NK-92 (cell line): ENCODE measurements around the gene TNFRSF6B.
"Not testable (repeated sequence)": the region's sequence is repeated elsewhere in the genome, so short reads cannot be mapped to it uniquely, and the experiment has no call there.

Experiments
- DNase-seq: peaks from one replicate; lab custom pipeline; 2025; ENCODE audit not compliant: unreplicated experiment; lab: John Stamatoyannopoulos, UW

The TNFRSF6B gene, protein sequence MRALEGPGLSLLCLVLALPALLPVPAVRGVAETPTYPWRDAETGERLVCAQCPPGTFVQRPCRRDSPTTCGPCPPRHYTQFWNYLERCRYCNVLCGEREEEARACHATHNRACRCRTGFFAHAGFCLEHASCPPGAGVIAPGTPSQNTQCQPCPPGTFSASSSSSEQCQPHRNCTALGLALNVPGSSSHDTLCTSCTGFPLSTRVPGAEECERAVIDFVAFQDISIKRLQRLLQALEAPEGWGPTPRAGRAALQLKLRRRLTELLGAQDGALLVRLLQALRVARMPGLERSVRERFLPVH

DNA sequence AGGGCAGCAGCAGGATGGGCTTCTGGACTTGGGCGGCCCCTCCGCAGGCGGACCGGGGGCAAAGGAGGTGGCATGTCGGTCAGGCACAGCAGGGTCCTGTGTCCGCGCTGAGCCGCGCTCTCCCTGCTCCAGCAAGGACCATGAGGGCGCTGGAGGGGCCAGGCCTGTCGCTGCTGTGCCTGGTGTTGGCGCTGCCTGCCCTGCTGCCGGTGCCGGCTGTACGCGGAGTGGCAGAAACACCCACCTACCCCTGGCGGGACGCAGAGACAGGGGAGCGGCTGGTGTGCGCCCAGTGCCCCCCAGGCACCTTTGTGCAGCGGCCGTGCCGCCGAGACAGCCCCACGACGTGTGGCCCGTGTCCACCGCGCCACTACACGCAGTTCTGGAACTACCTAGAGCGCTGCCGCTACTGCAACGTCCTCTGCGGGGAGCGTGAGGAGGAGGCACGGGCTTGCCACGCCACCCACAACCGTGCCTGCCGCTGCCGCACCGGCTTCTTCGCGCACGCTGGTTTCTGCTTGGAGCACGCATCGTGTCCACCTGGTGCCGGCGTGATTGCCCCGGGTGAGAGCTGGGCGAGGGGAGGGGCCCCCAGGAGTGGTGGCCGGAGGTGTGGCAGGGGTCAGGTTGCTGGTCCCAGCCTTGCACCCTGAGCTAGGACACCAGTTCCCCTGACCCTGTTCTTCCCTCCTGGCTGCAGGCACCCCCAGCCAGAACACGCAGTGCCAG, at the start of gene TNFRSF6B:
Gene TNFRSF6B, plus strand, starts transcription at position 25 of the 729 bp plus-strand sequence. Its CDS starts 116 bp downstream, at position 141.
- DNase-seq, result no peak

DNA sequence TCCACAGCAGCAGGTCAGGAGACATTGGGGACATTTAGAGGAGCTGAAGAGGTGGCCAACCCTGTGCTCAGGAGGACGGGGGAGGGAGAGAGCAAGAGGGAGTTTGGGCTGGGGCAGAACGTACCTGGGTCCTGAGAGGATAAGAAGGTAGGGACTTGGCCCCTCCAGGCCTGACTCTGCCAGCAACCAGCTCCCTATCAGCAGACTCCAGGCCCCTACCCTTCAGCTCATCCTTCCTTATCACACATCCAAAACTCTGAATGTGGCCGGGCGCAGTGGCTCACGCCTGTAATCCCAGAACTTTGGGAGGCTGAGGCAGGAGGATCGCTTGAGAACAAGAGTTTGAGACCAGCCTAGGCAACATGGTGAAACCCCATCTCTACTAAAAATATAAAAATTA, 48.3 kb upstream of the TNFRSF6B start:
- no peak for DNase-seq

DNA sequence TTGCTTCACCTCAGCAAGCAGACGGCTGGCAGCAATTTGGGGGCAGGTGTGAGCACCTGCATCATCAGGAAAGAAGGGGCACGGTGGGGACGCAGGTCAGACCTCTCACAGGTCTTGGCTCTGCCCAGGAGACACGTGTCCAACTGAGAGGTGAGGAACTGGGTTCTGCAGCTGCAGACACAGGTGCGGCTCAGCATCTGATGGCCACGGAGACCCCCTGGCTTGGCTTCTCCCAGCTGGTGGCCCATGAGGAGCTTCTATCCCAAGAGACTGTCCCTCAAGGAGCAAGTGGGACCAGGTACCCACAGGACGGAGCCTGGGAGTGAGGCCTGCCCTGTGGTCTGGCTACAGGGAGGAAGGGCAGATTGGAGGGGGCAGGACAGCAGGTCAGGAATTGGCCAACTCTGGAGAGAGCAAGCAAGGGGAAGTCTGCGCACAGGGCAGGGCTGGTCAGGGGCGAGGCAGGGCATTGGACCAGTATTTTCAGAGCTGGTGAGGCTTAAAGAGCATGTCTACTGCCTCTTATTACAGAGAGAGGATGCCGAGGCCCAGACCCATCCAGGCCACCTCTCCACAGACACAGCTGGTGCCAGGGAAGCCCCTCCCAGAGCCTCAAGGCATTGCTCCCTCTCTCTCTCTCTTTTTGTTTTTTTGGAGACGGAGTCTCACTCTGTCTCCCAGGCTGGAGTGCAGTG, 47.4 kb upstream of the TNFRSF6B start:
- DNase-seq, result no peak

DNA sequence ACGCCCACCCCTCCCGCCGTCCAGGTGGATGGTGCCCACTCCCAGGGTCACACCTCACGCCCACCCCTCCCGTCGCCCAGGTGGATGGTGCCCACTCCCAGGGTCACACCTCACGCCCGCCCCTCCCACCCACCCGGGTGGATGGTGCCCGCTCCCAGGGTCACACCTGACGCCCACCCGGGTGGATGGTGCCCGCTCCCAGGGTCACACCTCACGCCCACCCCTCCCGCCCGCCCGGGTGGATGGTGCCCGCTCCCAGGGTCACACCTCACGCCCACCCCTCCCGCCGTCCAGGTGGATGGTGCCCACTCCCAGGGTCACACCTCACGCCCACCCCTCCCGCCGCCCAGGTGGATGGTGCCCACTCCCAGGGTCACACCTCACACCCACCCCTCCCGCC, 46.0 kb upstream of the TNFRSF6B start:
- not testable (repeated sequence) for DNase-seq

DNA sequence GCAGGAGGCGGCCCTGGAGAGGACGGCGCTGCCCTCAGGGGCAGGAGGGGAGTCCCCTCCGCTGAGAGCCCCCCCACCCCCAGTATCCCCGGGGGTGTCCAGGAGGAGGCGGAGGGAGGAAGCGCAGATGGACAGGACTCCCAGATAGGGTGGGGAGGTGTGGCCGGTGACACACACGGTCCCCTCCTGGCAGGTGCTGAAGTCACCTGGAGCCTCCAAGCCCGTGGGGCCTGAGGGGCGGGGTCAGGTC, 44.6 kb upstream of the TNFRSF6B start:
- no peak for DNase-seq

DNA sequence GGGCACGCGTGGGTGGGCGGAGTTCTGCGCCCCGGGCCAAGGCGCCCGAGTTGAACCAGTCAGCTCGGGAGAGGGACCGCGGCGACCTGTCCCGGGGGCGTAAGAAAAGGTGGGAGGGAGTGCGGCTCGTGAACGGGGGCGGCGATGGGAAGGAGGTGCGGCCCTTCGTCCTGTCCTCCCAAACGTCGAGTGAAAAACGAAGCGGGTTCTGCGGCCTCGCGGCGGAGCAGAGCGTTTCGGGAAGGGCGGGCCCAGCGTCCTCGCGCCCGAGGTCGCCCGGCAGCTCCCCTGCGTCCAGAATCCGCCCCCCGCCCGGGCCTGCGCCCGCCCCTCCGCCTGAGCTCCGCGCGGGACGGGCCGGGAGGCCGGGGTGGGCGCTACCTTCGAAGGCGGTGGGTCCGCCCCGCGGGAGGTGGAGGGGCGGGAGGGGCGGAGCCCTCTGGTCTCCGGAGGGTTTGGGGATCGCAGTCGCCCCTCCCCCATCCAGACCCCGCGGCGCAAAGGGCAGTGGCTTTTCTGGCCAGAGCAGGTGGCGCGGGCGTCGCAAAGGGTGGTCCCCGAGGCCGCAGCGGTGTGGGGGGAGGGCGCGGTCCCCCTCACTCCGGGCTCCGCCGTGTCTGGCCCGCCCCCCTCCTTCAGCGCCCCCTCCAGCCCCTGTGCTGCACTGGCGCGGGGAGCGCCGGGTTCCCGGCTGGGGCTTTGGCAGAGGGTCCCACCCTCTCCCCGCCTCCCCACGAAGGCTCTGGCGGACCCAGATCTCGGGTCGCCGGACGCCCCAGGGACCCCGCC, 44.1 kb upstream of the TNFRSF6B start:
- no peak for DNase-seq

DNA sequence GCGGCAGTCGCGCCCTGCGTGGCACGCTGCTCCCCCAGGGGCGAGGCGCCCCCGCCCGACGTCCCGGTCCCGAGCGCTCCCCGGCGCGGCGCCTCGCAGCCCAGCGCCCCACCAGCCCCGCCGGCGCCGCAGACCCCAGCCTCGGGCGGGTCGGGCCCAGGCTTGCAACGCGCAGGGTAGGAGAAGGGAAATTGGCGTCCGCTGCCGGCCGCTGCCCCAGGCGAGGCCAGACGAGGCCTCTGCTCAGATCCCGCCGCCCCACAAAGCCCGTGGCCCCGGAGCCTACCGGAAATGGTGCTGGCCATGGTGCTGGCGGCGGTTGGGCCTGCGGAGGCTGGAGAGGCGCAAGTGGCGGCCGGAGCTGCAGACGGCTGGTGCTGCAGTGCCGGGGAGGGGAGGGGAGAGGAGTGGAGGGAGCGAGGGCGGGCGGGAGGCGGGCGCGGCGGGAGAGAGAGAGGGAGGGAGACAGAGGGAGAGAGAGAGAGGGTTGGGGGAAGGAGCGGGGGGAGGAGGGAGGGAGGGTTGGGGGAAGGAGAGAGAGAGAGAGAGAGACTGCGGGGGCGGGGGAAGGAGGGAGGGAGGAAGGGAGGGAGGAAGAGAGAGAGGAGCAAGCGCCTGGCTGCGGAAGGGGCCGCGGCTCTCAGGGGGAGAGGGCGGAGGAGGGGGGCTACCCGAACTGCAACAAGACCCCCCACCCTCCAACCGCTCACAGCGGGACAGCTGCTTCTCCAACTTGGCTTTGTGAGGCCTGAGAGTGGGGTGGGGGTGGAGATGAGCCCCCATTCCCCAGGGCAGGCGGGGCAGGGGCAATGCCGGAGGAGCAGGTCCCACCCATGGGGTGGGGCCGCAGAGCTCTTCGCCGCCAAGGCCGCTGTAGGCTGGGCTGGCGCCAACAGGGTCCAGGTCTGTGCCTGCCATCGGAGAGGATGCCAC, 43.1 kb upstream of the TNFRSF6B start, which contains the start of gene STMN3:
Gene STMN3, minus strand, starts transcription at position 384 of the 933 bp plus-strand sequence. Its CDS starts 79 bp downstream, at position 305.
- no peak for DNase-seq

DNA sequence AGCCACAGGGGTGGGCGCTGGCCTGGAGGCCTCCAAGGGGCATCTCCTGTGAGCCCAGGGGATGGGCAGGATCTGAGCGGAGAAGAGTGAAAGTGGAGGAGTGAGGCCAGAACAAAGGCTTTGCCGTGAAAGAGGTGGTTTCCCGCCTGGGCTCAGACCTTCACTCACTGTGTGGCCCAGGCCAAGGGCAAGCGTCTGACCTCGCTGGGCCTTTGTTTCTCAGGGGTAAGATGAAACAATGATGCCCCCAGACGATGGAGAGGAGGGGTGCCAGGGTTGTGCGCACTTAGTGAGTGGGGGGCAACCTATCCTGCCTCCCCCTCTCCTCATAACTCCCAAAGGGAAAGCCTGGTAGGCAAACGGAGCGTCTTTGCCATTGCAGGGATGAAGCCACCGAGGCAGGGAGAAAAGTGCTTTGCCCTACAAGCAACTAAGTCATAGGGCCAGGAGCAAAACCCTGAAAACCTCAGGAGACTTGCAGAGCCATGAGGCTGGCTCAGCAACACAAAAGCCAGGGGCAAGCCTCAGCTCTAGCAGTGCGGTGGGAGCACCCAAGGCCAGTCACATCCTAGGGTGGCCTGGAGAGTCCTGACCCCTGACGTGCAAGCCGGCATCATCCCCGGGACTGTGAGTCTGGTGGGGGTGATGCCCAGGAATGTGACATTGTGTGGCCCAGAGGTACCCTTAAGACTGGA, 42.3 kb upstream of the TNFRSF6B start:
- DNase-seq, result no peak

DNA sequence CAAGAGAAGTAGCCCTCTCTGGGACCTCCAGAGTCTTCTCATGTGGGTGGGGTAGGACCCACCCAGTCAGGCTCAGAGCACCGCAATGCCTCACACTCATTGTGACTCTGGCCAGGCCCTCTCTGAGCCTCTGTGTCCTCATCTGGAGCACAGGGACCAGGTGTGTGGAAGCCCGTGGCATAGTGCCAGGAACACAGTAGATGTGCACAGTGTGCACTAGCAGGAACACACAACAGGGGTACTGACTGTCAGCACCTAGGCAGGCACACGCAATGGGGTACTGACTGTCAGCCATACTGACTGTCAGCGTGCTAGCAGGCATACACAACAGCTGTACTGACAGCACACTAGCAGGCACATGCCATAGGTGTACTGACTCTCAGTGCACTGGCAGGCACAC, 41.2 kb upstream of the TNFRSF6B start:
- DNase-seq, result no peak

DNA sequence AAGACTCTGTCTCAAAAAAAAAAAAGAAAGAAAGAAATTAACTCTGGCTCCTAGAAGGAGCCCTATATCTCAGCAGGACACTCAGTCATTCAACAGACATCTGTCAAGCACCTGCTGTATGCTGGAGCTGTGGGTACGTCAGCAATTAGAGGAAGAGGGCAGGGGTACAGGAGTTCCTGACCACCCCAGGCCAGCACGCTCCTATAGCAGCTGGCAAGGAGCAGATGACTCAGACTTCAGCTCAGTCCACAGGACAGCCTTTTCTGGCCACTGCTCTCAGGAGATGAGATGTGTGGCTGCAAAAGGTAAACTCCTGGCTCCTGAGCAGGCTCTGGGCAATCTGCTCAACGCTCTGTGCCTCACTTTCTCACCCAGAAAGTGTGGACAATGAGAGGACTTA, 40.0 kb upstream of the TNFRSF6B start:
- DNase-seq, result no peak

DNA sequence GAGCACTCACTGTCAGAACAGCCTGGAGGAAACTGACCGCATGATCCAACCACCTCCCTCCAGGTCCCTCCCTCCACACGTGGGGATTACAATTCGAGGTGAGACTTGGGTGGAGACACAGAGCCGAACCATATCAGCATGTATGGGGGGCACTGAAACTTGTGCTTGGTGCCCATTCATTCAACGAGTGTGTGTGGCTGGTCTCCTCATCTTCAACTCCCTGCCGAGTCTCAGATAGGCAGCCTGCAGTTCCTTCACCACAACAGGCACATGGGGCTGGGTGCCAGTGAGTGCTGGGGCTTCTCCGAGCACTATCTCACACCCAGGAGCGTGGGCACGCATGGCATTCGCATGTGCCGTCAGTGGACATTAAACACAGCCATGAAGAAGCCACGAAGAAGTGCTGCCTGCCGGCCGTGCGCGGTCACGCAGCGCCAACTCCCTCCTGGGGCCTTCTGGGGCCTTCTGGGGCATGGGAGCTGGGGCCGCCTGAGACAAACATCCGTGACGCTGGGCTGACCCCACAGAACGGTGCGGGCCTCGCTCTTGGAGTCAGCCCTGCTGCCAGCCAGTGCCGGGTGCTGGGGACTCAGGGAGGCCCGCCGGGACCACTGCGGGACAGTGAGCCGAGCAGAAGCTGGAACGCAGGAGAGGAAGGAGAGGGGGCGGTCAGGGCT, 39.1 kb upstream of the TNFRSF6B start:
- DNase-seq, result no peak

DNA sequence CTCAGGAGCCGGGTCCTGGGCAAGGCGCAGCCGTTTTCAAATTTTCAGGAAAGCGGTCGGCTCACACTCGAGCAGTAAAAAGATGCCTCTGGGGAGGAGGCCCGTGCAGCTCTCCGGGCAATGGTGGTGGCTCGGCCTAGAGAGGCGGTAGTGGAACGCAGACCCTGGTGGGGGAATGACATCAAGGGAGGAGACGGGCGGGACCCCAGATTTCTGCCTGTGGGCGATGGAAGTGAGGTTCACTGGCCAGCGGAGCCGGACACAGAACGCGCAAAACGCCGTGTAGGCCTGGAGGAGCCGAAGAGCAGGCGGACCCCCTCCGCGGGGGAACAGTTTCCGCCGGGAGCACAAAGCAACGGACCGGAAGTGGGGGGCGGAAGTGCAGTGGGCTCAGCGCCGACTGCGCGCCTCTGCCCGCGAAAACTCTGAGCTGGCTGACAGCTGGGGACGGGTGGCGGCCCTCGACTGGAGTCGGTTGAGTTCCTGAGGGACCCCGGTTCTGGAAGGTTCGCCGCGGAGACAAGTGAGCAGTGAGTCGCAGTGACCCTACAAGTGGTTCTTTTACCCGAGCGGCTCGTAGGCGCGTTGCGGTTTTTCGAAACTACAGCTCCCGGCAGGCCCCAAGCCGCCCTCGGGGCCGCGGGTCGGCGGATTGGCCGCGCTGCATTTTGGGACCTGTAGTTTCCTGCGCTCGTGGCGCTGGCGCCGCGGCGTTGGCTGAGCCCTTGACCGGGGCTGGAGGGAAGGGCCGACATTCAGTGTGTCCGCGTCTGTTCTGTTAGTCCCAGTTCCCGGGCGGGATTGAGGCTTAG, 38.3 kb upstream of the TNFRSF6B start, which contains the start of gene RTEL1:
Gene RTEL1, plus strand, starts transcription at position 376 of the 812 bp plus-strand sequence. CDS start 1,091 bp downstream, outside the sequence.
- DNase-seq, result peak; percentile 10

DNA sequence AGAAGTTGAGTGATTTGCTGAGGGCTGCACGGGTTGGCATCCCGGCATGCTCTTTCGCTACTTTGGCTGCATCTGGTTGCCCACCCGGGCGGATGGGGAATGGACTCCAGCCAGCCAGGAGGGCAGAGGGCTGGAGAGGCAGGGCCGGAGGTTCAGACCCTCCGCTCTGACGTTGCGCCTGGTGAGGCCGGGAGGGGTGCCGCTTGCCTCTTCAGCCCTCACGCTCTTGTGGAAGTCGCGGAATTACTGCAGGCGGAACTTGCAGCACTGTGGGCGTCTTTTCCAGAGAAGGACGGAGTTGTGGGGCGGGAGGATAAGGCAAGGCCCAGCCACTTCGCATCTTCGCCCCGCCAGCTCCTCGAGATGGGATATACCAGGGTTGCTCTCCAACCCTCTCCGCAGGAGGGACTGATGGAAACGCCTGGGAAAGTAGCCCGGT, 37.7 kb upstream of the TNFRSF6B start:
- DNase-seq, result no peak

DNA sequence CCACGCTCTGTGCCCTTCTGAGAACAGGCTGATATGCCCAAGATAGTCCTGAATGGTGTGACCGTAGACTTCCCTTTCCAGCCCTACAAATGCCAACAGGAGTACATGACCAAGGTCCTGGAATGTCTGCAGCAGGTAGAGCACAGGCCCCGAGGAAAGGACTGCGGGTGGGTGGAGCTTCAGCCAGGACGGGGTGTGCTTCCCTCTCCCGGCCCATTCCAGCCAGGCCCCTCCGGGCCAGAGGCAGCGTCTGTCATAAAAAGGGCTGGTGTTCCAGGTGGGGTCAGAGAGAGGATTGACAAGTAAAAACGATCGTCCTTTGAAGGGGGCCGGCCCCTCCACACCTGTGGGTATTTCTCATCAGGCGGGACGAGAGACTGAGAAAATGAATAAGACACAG, 37.1 kb upstream of the TNFRSF6B start:
- no peak for DNase-seq

DNA sequence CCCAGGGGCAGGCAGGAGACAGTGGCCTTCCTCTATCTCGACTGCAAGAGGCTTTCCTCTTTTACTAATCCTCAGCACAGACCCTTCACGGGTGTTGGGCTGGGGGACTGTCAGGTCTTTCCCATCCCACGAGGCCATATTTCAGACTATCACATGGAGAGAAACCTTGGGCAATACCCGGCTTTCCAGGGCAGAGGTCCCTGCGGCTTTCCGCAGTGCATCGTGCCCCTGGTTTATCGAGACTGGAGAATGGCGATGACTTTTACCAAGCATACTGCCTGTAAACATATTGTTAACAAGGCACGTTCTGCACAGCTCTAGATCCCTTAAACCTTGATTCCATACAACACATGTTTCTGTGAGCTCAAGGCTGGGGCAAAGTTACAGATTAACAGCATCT, 36.3 kb upstream of the TNFRSF6B start:
- not testable (repeated sequence) for DNase-seq

DNA sequence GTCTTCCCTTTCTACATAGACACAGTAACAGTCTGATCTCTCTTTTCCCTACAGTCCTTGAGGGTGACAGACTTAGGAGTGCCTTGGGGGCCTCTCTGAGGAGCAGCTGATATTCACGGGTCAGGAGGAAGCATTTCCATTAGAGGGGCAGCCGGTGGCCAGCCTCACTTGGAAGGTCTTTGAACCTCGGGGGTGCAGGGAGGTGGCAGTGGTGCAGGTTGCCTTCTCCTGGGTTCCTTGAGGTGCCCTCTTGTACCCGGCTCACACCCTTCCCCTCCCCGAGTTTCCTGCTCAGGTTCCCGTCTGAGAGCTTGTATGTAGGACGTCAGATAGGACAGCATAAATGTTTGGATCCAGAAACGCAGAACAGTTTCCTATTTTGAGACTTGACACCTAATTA, 35.8 kb upstream of the TNFRSF6B start:
- DNase-seq, result no peak

DNA sequence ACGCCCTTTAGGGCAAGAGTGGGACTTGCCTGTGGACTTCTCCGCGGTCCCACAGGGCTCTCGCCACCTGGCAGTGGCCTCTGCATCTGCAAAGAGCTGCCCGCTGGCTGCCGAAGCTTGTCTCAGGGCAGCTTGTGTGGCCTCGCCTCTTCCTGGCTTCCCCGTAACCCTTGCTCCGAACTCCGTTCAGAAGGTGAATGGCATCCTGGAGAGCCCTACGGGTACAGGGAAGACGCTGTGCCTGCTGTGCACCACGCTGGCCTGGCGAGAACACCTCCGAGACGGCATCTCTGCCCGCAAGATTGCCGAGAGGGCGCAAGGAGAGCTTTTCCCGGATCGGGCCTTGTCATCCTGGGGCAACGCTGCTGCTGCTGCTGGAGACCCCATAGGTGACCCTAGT, 35.3 kb upstream of the TNFRSF6B start:
- DNase-seq, result no peak
